Spinal cord (tissue), 10 donors: ENCODE measurements around the gene UBE2E1. TPM values are rescaled to one million over a fixed set of nuclear protein-coding genes. Genes with fewer than 3 reads are reported as not detected.

Experiments used
- DNase-seq, 6 donors: peaks; one replicate each; pipeline versions ENCODE4 v3.0.0 to v3.0.0-alpha.2; 2013 to 2015; ENCODE audit warnings: low spot score in 6 of 6, low read depth in 4 of 6
- H3K27ac ChIP-seq: one replicate; pipeline ENCODE4 v1.5.1; 2013; ENCODE audit warnings: low read depth, low read length, control low read depth
- H3K27me3 ChIP-seq: one replicate; pipeline ENCODE4 v1.6.1; 2013; ENCODE audit warnings: low read length; ENCODE audit not compliant: control insufficient read depth, insufficient read depth
- H3K36me3 ChIP-seq: one replicate; pipeline ENCODE4 v1.6.1; 2013; ENCODE audit warnings: low read length; ENCODE audit not compliant: control insufficient read depth, insufficient read depth
- H3K4me1 ChIP-seq: one replicate; pipeline ENCODE4 v1.6.1; 2013; ENCODE audit warnings: low read length; ENCODE audit not compliant: control insufficient read depth, insufficient read depth
- H3K4me3 ChIP-seq: one replicate; pipeline ENCODE4 v1.5.1; 2013; ENCODE audit warnings: low read depth, low read length, control low read depth
- H3K9me3 ChIP-seq: one replicate; pipeline ENCODE4 v1.6.1; 2013; ENCODE audit warnings: low read length; ENCODE audit not compliant: control insufficient read depth, insufficient read depth
- WGBS: methylation state at CpG from one replicate; pipeline ENCODE4 v1.1.5; 2013; ENCODE audit warnings: missing lambda C conversion rate; ENCODE audit not compliant: insufficient coverage; 5-methylcytosine and 5-hydroxymethylcytosine counted together
- polyA plus RNA-seq, 2 donors: library from polyadenylated mRNA; unstranded; fragments of 120-200 nt; gene quantifications; one replicate each; pipeline ENCODE4 v1.2.1, GENCODE V29; 2013; ENCODE audit not compliant: insufficient read length in 2 of 2
- total RNA-seq, 2 donors: library from RNA; depleted of rRNA in 1 of 2; stranded (reverse); fragments of 120-200 nt in 1 of 2; fragments of >200 nt in 1 of 2; gene quantifications; one replicate each; pipeline versions ENCODE4 v1.2.3 to v1.2.4, GENCODE V29; 2013 to 2014
- donor health status: healthy.

The UBE2E1 gene
- total and polyA plus RNA-seq, 4 donors: 91.4 to 182 (median 137) TPM

DNA sequence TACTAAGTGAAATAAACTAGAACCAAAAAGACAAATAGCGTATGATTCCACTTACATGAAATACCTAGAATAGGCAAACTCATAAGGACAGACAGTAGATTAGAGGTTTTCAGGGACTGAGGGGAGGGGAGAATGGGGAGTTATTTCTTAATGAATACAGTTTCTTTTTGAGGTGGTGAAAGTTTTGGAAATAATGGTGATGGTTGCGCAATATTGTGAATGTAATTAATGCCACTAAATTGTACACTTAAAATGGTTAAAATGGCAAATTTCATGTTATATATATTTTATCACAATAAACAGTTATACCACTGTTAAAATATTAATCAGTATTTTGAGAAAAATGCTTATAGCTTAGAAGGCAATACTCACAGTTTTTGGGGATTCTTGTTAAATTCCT, 11.0 kb downstream of the UBE2E1 start:
- Histone ChIP-seq H3K27ac (no peak overlapping the region), H3K27me3 (no peaks in the 10 kb centered on the region), H3K9me3 (no peaks in the 10 kb centered on the region), H3K36me3 (no peaks in the 10 kb centered on the region), H3K4me1 (no peaks in the 10 kb centered on the region), H3K4me3 (no peak overlapping the region)
- WGBS: no CpG with 5 or more reads among the region's 2 CpGs
- no peak for DNase-seq

DNA sequence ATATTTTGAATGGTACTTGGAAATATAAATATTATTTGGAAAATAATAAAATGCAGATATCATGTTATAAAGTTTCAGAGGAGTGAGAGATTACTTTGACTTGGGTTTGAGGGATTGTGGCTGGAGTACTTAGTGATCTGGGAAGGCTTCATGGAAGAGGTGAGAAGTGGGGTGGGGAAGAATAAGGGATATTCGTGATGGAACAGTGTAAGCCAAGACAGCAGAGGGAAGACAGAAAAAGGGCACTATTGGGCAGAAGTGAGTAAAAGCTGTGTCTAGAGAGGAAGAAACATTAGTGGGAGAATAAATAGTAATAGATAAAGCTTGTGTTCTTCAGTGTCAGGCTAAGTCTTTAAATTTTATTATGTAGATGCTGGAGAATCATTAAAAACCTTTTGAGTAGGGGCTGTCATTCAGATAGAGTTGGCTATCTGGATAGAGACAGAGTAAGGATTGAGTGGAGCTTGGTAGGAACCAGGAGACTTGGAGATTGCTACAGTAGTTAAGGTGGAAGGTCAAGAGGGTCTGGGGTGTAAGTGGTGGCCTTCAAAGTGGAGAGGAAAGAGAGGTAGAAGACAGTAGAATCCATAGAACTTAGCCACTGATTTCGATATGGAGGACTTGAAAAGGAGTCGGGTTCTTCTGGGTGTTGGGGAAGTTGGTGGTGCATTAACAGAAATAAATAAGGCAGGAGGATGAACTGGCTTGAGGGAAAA, 11.9 kb downstream of the UBE2E1 start:
- DNase-seq: no peak
- Histone ChIP-seq H3K9me3 (no peaks in the 10 kb centered on the region), H3K4me1 (no peaks in the 10 kb centered on the region), H3K27ac (no peak overlapping the region), H3K36me3 (no peaks in the 10 kb centered on the region), H3K4me3 (no peak overlapping the region), H3K27me3 (no peaks in the 10 kb centered on the region)
- WGBS: 95% methylated on average over 3 of the region's 3 CpGs

DNA sequence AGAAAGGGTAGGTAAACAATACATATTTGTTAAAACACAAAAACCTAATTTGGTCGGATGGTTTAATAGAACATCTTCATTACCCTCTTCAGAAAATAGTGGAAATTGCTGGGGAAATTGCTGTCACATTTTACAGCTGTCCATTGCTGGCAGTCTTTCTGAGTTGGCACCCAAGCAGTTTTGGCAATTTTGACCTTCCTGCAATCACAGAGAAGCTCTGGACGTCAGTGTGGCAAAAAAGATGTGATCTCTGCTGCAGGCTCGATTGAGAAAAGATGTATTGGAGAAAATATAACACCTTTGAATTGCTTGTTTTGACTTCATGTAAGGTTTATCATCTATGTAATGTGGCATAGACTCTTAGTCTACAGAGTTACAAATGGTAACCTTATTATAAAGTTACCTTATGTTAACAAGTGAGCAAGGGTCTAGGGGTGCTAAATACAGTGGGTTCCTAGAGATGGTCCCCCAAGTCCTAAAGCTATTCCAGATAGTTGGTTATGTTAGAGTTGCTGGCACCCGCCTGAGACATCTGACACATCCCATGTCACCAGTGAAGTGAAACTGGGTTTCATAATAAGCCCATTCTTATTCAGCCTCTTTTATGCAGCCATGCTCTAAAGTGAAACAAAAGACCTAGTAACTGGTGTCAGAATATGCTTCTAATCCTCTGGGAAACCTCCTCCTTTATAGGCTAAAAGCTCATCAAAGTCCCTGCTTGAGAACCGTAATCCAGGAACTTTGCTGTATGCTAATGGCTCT, 14.0 kb downstream of the UBE2E1 start:
- H3K36me3 ChIP-seq: no peaks in the 10 kb centered on the region
- H3K4me1 ChIP-seq: no peaks in the 10 kb centered on the region
- H3K27ac ChIP-seq: peak overlapping the region; percentile 25
- H3K4me3 ChIP-seq: no peak overlapping the region
- no peaks in the 10 kb centered on the region for H3K27me3 ChIP-seq
- DNase-seq: peak in 1 of 6 donors; percentile 13
- H3K9me3 ChIP-seq: no peaks in the 10 kb centered on the region
- WGBS: no CpG with 5 or more reads among the region's 5 CpGs

DNA sequence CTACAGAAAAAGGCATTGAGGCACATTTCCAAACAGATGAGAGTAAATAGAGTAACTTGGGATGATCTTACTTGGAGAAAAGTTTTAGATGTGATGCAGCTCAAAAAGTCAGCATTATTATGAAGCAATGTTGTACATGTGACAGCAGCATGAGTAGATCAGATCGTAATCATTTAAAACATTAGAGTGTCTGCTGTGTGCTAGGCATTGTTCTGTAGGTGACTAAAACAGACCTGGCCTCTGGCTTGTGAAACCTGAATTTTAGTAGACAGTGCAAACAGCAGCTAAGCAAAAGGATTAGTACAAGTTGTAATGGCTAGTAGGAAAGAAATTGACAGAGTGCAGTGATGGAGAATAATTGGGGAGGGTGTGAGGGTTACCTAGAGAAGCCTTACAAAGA, 15.1 kb downstream of the UBE2E1 start:
- Histone ChIP-seq H3K27ac (no peak overlapping the region), H3K9me3 (no peaks in the 10 kb centered on the region), H3K4me3 (no peak overlapping the region), H3K36me3 (no peaks in the 10 kb centered on the region), H3K27me3 (no peaks in the 10 kb centered on the region), H3K4me1 (no peaks in the 10 kb centered on the region)
- DNase-seq: no peak
- WGBS: 100% methylated on average over 1 of the region's 1 CpG

DNA sequence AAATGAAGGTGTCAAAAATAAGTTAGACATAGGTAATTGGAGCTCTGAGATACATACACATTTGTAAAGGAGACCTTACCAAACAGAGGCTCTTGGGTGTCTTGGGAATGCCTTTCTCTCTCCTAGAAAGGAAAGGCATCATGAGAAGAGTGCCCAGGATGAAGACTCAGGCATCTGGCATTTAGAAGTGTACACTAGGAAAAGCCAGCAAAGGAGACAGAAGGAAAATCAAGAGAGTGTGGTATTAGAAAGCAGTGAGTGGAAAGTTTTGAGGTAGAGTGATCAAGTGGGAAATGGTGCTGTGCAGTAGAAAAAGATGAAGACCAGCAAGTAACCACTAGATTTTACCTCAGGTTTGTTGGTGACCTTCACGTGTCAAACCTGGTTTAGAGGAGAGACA, 16.1 kb downstream of the UBE2E1 start:
- no peaks in the 10 kb centered on the region for H3K4me1 ChIP-seq
- no CpG with 5 or more reads among the region's 1 CpG for WGBS
- no peaks in the 10 kb centered on the region for H3K27me3 ChIP-seq
- no peak overlapping the region for H3K27ac ChIP-seq
- no peaks in the 10 kb centered on the region for H3K9me3 ChIP-seq
- H3K4me3 ChIP-seq: no peak overlapping the region
- no peak for DNase-seq
- H3K36me3 ChIP-seq: no peaks in the 10 kb centered on the region

DNA sequence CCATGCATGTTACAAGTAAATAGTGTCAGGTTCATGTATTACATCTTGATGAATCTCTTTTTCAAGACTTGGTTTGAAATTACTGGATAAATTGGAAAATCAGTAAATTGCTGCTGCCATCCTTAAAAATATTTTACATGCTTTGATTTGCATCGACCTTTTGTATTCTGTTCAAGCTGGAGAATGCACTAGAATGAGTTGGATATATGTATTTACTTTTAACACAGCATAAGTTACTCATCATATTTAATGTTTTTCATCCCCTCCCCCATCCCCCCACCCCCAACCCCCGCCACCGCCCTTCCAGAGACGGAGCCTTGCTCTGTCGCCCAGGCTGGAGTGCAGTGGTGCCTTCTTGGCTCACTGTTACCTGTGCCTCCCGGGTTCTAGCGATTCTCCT, 16.8 kb downstream of the UBE2E1 start:
- WGBS: 81% methylated on average over 4 of the region's 7 CpGs
- Histone ChIP-seq H3K27me3 (no peaks in the 10 kb centered on the region), H3K36me3 (no peaks in the 10 kb centered on the region), H3K4me3 (no peak overlapping the region), H3K4me1 (no peaks in the 10 kb centered on the region), H3K9me3 (no peaks in the 10 kb centered on the region), H3K27ac (no peak overlapping the region)
- DNase-seq: no peak

DNA sequence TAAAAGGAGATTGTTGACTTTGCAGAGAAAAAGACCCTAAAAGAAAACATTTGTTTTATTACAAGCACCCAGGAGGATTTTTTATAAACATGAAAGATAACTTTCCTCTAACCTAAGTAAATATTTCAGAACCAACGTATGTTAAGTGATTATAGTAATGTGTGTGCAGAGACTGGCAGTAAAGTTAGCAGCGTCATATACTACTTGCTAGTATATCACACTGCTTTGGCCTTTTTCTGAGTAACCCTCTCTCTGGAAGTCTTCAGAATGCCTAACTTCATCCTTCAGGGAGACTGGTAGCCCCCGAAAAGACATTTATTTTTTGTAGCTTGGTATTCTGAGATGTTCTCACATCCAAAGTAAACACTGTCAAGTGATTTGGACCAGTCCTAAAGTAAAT, 17.9 kb downstream of the UBE2E1 start:
- H3K4me1 ChIP-seq: no peaks in the 10 kb centered on the region
- H3K9me3 ChIP-seq: no peaks in the 10 kb centered on the region
- H3K36me3 ChIP-seq: no peaks in the 10 kb centered on the region
- no CpG with 5 or more reads among the region's 3 CpGs for WGBS
- no peak for DNase-seq
- H3K27me3 ChIP-seq: no peaks in the 10 kb centered on the region
- H3K4me3 ChIP-seq: no peak overlapping the region
- no peak overlapping the region for H3K27ac ChIP-seq

DNA sequence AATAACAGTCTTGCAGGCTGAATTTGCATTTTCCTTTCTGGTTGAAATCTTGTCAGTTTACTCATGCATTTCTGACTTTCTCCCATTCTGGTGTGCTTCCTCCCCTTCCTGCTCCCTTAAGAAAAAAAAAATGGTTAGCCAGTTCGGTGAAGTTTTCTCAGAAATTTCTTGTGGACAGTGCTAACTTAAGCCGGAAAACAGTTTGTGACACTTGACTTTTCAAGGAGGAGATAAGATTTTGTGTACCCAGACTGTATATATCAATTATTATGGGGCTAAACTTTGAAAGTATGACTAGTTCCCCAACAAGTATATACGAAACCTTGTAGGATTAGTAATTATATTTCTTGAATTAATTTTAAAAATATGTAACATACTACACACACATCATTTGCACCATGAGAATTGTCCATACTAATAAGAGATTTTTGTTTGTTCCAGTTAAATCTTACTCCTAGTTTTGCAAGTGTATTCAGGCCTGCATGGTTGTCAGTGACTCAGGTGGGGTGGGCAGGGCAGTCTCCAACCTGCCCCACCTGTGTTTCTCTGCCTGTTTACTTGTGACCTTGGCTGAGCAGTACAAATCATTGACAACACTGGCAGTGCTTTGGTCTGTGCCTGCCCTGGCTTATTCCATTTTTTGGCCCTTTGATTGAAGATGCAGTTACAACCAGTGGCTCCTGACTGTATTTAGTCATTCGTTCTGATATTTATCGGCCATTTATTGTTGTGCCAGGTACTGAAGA, 19.1 kb downstream of the UBE2E1 start:
- Histone ChIP-seq H3K27me3 (no peaks in the 10 kb centered on the region), H3K4me3 (no peak overlapping the region), H3K9me3 (no peaks in the 10 kb centered on the region), H3K4me1 (no peaks in the 10 kb centered on the region), H3K36me3 (no peaks in the 10 kb centered on the region), H3K27ac (no peak overlapping the region)
- WGBS: no CpG with 5 or more reads among the region's 5 CpGs
- no peak for DNase-seq

DNA sequence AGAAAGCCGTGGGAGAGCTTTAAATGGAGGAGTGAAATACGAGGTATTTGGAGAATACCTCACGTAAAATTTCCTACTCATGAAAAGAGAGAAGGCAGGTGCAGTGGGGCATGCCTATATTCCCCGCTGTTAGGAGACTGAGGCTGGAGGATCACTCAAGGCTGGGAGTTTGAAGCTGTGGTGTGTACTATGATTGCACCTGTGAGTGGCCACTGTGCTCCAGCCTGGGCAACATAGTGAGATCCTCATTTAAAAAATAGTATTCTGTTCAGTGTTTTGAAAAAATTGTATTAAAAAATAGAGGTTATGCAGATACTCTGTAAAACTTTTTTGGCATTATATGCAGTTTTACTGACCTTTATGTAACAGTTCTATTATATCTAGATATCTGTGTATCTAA, 20.0 kb downstream of the UBE2E1 start:
- no peak overlapping the region for H3K4me3 ChIP-seq
- H3K9me3 ChIP-seq: no peaks in the 10 kb centered on the region
- H3K36me3 ChIP-seq: no peaks in the 10 kb centered on the region
- 100% methylated on average over 1 of the region's 4 CpGs for WGBS
- no peaks in the 10 kb centered on the region for H3K27me3 ChIP-seq
- H3K4me1 ChIP-seq: no peaks in the 10 kb centered on the region
- H3K27ac ChIP-seq: no peak overlapping the region
- no peak for DNase-seq
